OCI-LY3 (cell line): Measurements from ENCODE around the gene OAS2.

Experiments
- H2AFZ ChIP-seq: fragments of 200-600, 300-600 bp; shearing (Covaris generic); 2 replicates; pipeline ENCODE4 v1.6.0; 2014; ENCODE audit warnings: antibody characterized with exemption, low read depth, low read length
- H3K27ac ChIP-seq: fragments of 200-600, 300-600 bp; sonication (generic); 2 replicates; pipeline ENCODE4 v1.5.1; 2014; ENCODE audit warnings: mild to moderate bottlenecking, low read length, moderate library complexity, mixed read lengths
- H3K27me3 ChIP-seq: fragments of 200-600, 300-600 bp; sonication (generic); 2 replicates; pipeline ENCODE4 v1.6.1; 2014; ENCODE audit warnings: low read depth, low read length, mixed read lengths
- H3K36me3 ChIP-seq: fragments of 200-600, 300-600 bp; sonication (generic); replicated peaks from 2 replicates; pipeline ENCODE3; 2014; ENCODE audit warnings: low read depth, low read length, mixed read lengths
- H3K4me1 ChIP-seq: fragments of 300-600, 200-600 bp; sonication (generic); 2 replicates; pipeline ENCODE4 v1.6.1; 2014; ENCODE audit warnings: low read length, mixed read lengths
- H3K4me2 ChIP-seq: fragments of 200-600, 300-600 bp; sonication (generic); 2 replicates; pipeline ENCODE4 v1.6.1; 2014; ENCODE audit warnings: low read length, mixed read lengths
- H3K4me3 ChIP-seq: fragments of 300-600, 200-600 bp; sonication (generic); 2 replicates; pipeline ENCODE4 v1.5.1; 2014; ENCODE audit warnings: antibody characterized with exemption, mild to moderate bottlenecking, low read length, moderate library complexity
- H3K79me2 ChIP-seq: fragments of 300-600, 200-600 bp; shearing (Covaris generic); 2 replicates; pipeline ENCODE4 v1.6.1; 2014; ENCODE audit warnings: mild to moderate bottlenecking, low read length, mixed read lengths
- H3K9ac ChIP-seq: fragments of 300-600, 200-600 bp; shearing (Covaris generic); 2 replicates; pipeline ENCODE4 v1.6.0; 2014; ENCODE audit warnings: mild to moderate bottlenecking, low read length, moderate library complexity
- H3K9me3 ChIP-seq: fragments of 200-600, 300-600 bp; shearing (Covaris generic); 2 replicates; pipeline ENCODE4 v1.6.1; 2014; ENCODE audit warnings: low read length, mixed read lengths; ENCODE audit not compliant: insufficient read depth
- H4K20me1 ChIP-seq: fragments of 200-600, 300-600 bp; sonication (generic); 2 replicates; pipeline ENCODE4 v1.6.1; 2016; ENCODE audit warnings: low read length, mixed read lengths; ENCODE audit not compliant: insufficient read depth
- EZH2phosphoT487 ChIP-seq: fragments of 200-600 bp; shearing (Covaris generic); IDR thresholded peaks from 2 replicates; pipeline ENCODE4 v1.6.1; 2018; ENCODE audit warnings: antibody characterized with exemption, mixed run types, low read depth
- TF ChIP-seq, protein P1 (sequence below): fragments of 200-600, 300-600 bp; sonication (generic); IDR thresholded peaks from 2 replicates; pipeline ENCODE4 v1.5.1; 2014; ENCODE audit warnings: antibody characterized with exemption, low read length, low read depth

OAS2 gene

DNA sequence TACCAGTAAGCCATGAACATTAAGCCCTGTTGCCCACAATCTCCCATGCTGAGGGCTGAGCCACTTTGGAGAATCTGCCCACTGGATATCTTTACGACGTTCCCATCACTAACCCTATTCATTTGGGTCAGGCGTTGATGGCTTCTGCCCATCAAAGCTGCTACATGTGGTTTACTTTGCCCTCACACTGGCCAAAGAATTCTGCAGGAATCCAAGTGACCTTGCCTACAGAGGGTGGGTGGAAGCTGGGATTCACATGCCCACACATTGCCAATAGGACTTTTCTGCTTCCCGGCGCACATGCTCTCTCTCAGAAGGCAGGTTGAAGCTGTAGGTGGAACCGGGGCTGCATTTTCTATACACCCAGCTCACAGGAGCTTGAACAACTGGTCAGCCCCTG lies 28.3 kb downstream of the OAS2 start:
- H3K9me3 ChIP-seq = peaks cover 4% of the 10 kb centered on the region; the same call in 1 of the 2 replicates
- no peak overlapping the region for H3K4me2 ChIP-seq
- no peak overlapping the region for H2AFZ ChIP-seq
- H3K4me3 ChIP-seq = no peak overlapping the region
- no peak for TF ChIP-seq EZH2phosphoT487
- TF ChIP-seq, protein P1, sequence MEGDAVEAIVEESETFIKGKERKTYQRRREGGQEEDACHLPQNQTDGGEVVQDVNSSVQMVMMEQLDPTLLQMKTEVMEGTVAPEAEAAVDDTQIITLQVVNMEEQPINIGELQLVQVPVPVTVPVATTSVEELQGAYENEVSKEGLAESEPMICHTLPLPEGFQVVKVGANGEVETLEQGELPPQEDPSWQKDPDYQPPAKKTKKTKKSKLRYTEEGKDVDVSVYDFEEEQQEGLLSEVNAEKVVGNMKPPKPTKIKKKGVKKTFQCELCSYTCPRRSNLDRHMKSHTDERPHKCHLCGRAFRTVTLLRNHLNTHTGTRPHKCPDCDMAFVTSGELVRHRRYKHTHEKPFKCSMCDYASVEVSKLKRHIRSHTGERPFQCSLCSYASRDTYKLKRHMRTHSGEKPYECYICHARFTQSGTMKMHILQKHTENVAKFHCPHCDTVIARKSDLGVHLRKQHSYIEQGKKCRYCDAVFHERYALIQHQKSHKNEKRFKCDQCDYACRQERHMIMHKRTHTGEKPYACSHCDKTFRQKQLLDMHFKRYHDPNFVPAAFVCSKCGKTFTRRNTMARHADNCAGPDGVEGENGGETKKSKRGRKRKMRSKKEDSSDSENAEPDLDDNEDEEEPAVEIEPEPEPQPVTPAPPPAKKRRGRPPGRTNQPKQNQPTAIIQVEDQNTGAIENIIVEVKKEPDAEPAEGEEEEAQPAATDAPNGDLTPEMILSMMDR = no peak
- no peaks in the 10 kb centered on the region for H3K4me1 ChIP-seq
- H3K79me2 ChIP-seq = no peaks in the 10 kb centered on the region
- no peak overlapping the region for H3K9ac ChIP-seq
- no peaks in the 10 kb centered on the region for H4K20me1 ChIP-seq
- no peaks in the 10 kb centered on the region for H3K27me3 ChIP-seq
- H3K27ac ChIP-seq = no peak overlapping the region
- H3K36me3 ChIP-seq = peaks cover 14% of the 10 kb centered on the region

GRCh38 chr12:113007166-113007565 lies 28.8 kb downstream of the OAS2 start:
- H2AFZ ChIP-seq = no peak overlapping the region

DNA sequence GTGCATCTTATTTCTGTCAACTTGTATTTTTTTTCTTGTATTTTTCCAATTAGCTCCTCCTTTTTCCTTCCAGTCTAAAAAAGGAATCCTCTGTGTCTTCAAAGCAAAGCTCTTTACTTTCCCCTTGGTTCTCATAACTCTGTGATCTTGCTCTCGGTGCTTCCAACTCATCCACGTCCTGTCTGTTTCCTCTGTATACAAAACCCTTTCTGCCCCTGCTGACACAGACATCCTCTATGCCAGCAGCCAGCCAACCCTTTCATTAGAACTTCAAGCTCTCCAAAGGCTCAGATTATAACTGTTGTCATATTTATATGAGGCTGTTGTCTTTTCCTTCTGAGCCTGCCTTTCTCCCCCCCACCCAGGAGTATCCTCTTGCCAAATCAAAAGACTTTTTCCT lies 32.4 kb downstream of the OAS2 start:
- no peak overlapping the region for H3K9ac ChIP-seq
- no peaks in the 10 kb centered on the region for H3K4me1 ChIP-seq
- peaks cover 4% of the 10 kb centered on the region; the same call in 1 of the 2 replicates for H3K9me3 ChIP-seq
- peaks cover 3% of the 10 kb centered on the region; the same call in 1 of the 2 replicates for H3K27me3 ChIP-seq
- H4K20me1 ChIP-seq = no peaks in the 10 kb centered on the region
- H3K27ac ChIP-seq = no peak overlapping the region
- TF ChIP-seq, protein P1 = no peak
- no peak for TF ChIP-seq EZH2phosphoT487
- no peak overlapping the region for H3K4me2 ChIP-seq
- H3K36me3 ChIP-seq = peaks cover 15% of the 10 kb centered on the region
- no peak overlapping the region for H3K4me3 ChIP-seq
- no peaks in the 10 kb centered on the region for H3K79me2 ChIP-seq
- no peak overlapping the region for H2AFZ ChIP-seq

More at GRCh38 chr12:113007166-113007565, 28.8 kb downstream of the OAS2 start:
- Histone ChIP-seq H3K36me3 (peaks cover 15% of the 10 kb centered on the region), H3K9me3 (peaks cover 4% of the 10 kb centered on the region; the same call in 1 of the 2 replicates), H3K79me2 (no peaks in the 10 kb centered on the region), H3K4me3 (no peak overlapping the region), H3K4me2 (no peak overlapping the region), H3K27me3 (no peaks in the 10 kb centered on the region), H3K4me1 (no peaks in the 10 kb centered on the region), H4K20me1 (no peaks in the 10 kb centered on the region), H3K27ac (no peak overlapping the region), H3K9ac (no peak overlapping the region)
- TF ChIP-seq, protein P1 = no peak
- no peak for TF ChIP-seq EZH2phosphoT487

- Histone ChIP-seq H3K27ac (no peak overlapping the region), H3K27me3 (peaks cover 3% of the 10 kb centered on the region; the same call in 1 of the 2 replicates), H3K4me3 (no peak overlapping the region), H3K4me2 (no peak overlapping the region), H3K4me1 (no peaks in the 10 kb centered on the region), H3K9ac (no peak overlapping the region), H3K9me3 (peaks cover 4% of the 10 kb centered on the region; the same call in 1 of the 2 replicates), H4K20me1 (no peaks in the 10 kb centered on the region), H2AFZ (no peak overlapping the region), H3K36me3 (peaks cover 15% of the 10 kb centered on the region), H3K79me2 (no peaks in the 10 kb centered on the region)
- TF ChIP-seq, protein P1 = no peak
- no peak for TF ChIP-seq EZH2phosphoT487
These were observed 36.2 kb downstream of the OAS2 start for GRCh38 chr12:113014565-113014964.
